ENCODE measurements around the gene ASB17. TPM values are rescaled to one million over a fixed set of nuclear protein-coding genes. Genes with fewer than 3 reads are reported as not detected.

ASB17 gene
- total RNA-seq, 3 donors from 2014 or later, result not detected

- no peak for TF ChIP-seq CTCF (IDR thresholded peaks at IDR 0.05)
- no peak for DNase-seq
- intact Hi-C loops (cut with DNase I, micrococcal nuclease), result no loop called here
Measured at GRCh38 chr1:75937034-75937433, 4.8 kb upstream of the ASB17 start.

GRCh38 chr1:75922698-75923097 is 9.5 kb downstream of the ASB17 start:
- intact Hi-C loops (cut with DNase I, micrococcal nuclease), result no loop called here

More at GRCh38 chr1:75937034-75937433, 4.8 kb upstream of the ASB17 start:
- Histone ChIP-seq H3K4me1 (ENCODE audit: low read depth) (no peaks in the 10 kb centered on the region), H3K36me3 (ENCODE audit: low read depth) (no peaks in the 10 kb centered on the region), H3K4me3 (no peak overlapping the region), H3K9me3 (no peaks in the 10 kb centered on the region)
- no peak for ATAC-seq

GRCh38 chr1:75916834-75917233 is 15.4 kb downstream of the ASB17 start:
- H3K4me1 ChIP-seq (ENCODE audit: low read depth), result no peaks in the 10 kb centered on the region
- intact Hi-C loops (cut with DNase I, micrococcal nuclease), result no loop called here
- ATAC-seq (no peak), DNase-seq (no peak)
- no peak for TF ChIP-seq CTCF (IDR thresholded peaks at IDR 0.05)
- H3K36me3 ChIP-seq (ENCODE audit: low read depth), result no peaks in the 10 kb centered on the region
- no peaks in the 10 kb centered on the region for H3K9me3 ChIP-seq
- H3K4me3 ChIP-seq, result no peak overlapping the region

More at GRCh38 chr1:75922698-75923097, 9.5 kb downstream of the ASB17 start:
- Histone ChIP-seq H3K4me1 (ENCODE audit: low read depth) (no peaks in the 10 kb centered on the region), H3K36me3 (ENCODE audit: low read depth) (no peaks in the 10 kb centered on the region), H3K9me3 (no peaks in the 10 kb centered on the region), H3K4me3 (no peak overlapping the region)
- ATAC-seq (no peak), DNase-seq (no peak)
- no peak for TF ChIP-seq CTCF (IDR thresholded peaks at IDR 0.05)

GRCh38 chr1:75908717-75909152 is 23.5 kb downstream of the ASB17 start:
- DNase-seq, result peak in 1 of 3 donors; percentile 4
- no peak for TF ChIP-seq CTCF (IDR thresholded peaks at IDR 0.05)
- H3K4me1 ChIP-seq (ENCODE audit: low read depth), result no peaks in the 10 kb centered on the region
- ATAC-seq, result no peak
- H3K4me3 ChIP-seq, result no peak overlapping the region
- H3K9me3 ChIP-seq, result peaks cover 7% of the 10 kb centered on the region
- intact Hi-C loops (cut with DNase I, micrococcal nuclease), result no loop called here
- H3K36me3 ChIP-seq (ENCODE audit: low read depth), result no peaks in the 10 kb centered on the region

- no peaks in the 10 kb centered on the region for H3K36me3 ChIP-seq (ENCODE audit: low read depth)
- no peak overlapping the region for H3K4me3 ChIP-seq
- intact Hi-C loops (cut with DNase I, micrococcal nuclease), result no loop called here
- DNase-seq (no peak), ATAC-seq (no peak)
- TF ChIP-seq CTCF (IDR thresholded peaks at IDR 0.05), result no peak
- no peaks in the 10 kb centered on the region for H3K9me3 ChIP-seq
- no peaks in the 10 kb centered on the region for H3K4me1 ChIP-seq (ENCODE audit: low read depth)
Measured at GRCh38 chr1:75901371-75901770, 30.8 kb downstream of the ASB17 start.

- DNase-seq (no peak), ATAC-seq (no peak)
- intact Hi-C loops (cut with DNase I, micrococcal nuclease), result no loop called here
- H3K4me3 ChIP-seq, result no peak overlapping the region
- H3K4me1 ChIP-seq (ENCODE audit: low read depth), result no peaks in the 10 kb centered on the region
- H3K36me3 ChIP-seq (ENCODE audit: low read depth), result no peaks in the 10 kb centered on the region
- TF ChIP-seq CTCF (IDR thresholded peaks at IDR 0.05), result no peak
- no peaks in the 10 kb centered on the region for H3K9me3 ChIP-seq
Measured at GRCh38 chr1:75884437-75884836, 47.8 kb downstream of the ASB17 start.

Measured in mucosa of descending colon (tissue), 3 donors.